HCT116 (cell line): ENCODE measurements around the gene RGSL1. TPM values are rescaled to one million over a fixed set of nuclear protein-coding genes. Genes with fewer than 3 reads are reported as not detected.

Source experiments
- ATAC-seq: fragments of 200-7000 bp; cut with Tn5 transposase; 2 replicates; pipeline ENCODE4 v1.9.1; 2020; ENCODE audit warnings: mild to moderate bottlenecking, moderate library complexity
- BruUV-seq: library from RNA; stranded (reverse); fragments of 400-500 nt; replicated peaks from 2 replicates; lab custom pipeline; 2021; lab: Mats Ljungman, UMichigan
- CTCF ChIA-PET: fragments of 300-600 bp; sonication (Branson Sonifier 250); formaldehyde crosslinking; loops from one replicate; lab custom pipeline; 2021; ENCODE audit warnings: antibody characterized with exemption; lab: Charles Lee
- POLR2A ChIA-PET: fragments of 300-600, 350-600 bp; sonication (Branson Sonifier 250); formaldehyde crosslinking; loops from one replicate; lab custom pipeline; 2021; ENCODE audit warnings: antibody characterized with exemption; lab: Charles Lee
- RAD21 ChIA-PET, 2 experiments: fragments of 300-600 bp; sonication (Branson Sonifier 250); formaldehyde crosslinking; loops; one replicate each; lab custom pipeline; 2023; ENCODE audit warnings: low total read pairs in 2 of 2; ENCODE audit not compliant: uncharacterized antibody in 2 of 2, unreplicated experiment in 2 of 2, low non-redundant PET in 1 of 2; lab: Charles Lee
- DNase-seq: peaks from one replicate; pipeline ENCODE4 v3.0.0-alpha.2; 2010; ENCODE audit warnings: low read depth, low spot score
- H2AFZ ChIP-seq: fragments of 200-600 bp; shearing (Covaris generic), sonication (generic); 2 replicates; pipeline ENCODE4 v1.6.1; 2017; ENCODE audit warnings: low read depth, mixed run types, mixed read lengths, antibody characterized with exemption, low read length; ENCODE audit not compliant: poor library complexity, severe bottlenecking
- H3K27ac ChIP-seq: 2 replicates; pipeline ENCODE4 v1.5.1; 2012; ENCODE audit warnings: low read depth, low read length
- H3K27me3 ChIP-seq: fragments of 200-600 bp; sonication (generic); 2 replicates; pipeline ENCODE4 v1.6.1; 2016; ENCODE audit warnings: mixed run types, low read length, mixed read lengths; ENCODE audit not compliant: insufficient read depth
- H3K36me3 ChIP-seq, 2 experiments: fragments of 200-500 bp in 1 of 2; fragments of 200-600 bp in 1 of 2; sonication (Bioruptor generic) in 1 of 2; sonication (generic) in 1 of 2; 2 replicates each; pipeline versions ENCODE4 v1.5.1 to v1.6.1; 2014 to 2016; ENCODE audit warnings: low read length in 2 of 2, inconsistent platforms in 1 of 2, mixed read lengths in 1 of 2, mixed run types in 1 of 2; ENCODE audit not compliant: insufficient read depth in 2 of 2, control insufficient read depth in 1 of 2
- H3K4me1 ChIP-seq, 2 experiments: fragments of 200-600 bp in 1 of 2; sonication (generic) in 1 of 2; 2 replicates each; pipeline versions ENCODE4 v1.5.1 to v1.6.1; 2012 to 2017; ENCODE audit warnings: low read length in 2 of 2, inconsistent platforms in 1 of 2, mild to moderate bottlenecking in 1 of 2, mixed read lengths in 1 of 2, mixed run types in 1 of 2, moderate library complexity in 1 of 2; ENCODE audit not compliant: insufficient read depth in 2 of 2, control insufficient read depth in 1 of 2
- H3K4me2 ChIP-seq: fragments of 200-600 bp; sonication (generic); 2 replicates; pipeline ENCODE4 v1.6.1; 2017; ENCODE audit warnings: mixed run types, low read length, mixed read lengths
- H3K4me3 ChIP-seq, 2 experiments: fragments of 200-600 bp in 1 of 2; sonication (generic) in 1 of 2; replicated peaks in 1 of 2; 2 replicates each; pipeline ENCODE4 v1.5.1; 2011 to 2016; ENCODE audit warnings: low read length in 2 of 2, control low read depth in 1 of 2, low read depth in 1 of 2, mild to moderate bottlenecking in 1 of 2, mixed read lengths in 1 of 2, mixed run types in 1 of 2
- H3K79me2 ChIP-seq: fragments of 200-600 bp; sonication (generic); 2 replicates; pipeline ENCODE4 v1.6.1; 2017; ENCODE audit warnings: mild to moderate bottlenecking, mixed run types, low read length, moderate library complexity, mixed read lengths; ENCODE audit not compliant: insufficient read depth
- H3K9ac ChIP-seq: fragments of 200-600 bp; sonication (generic); 2 replicates; pipeline ENCODE4 v1.6.1; 2016; ENCODE audit warnings: low read length, mixed read lengths
- H3K9me2 ChIP-seq: fragments of 200-600 bp; sonication (generic), shearing (Covaris generic); 2 replicates; pipeline ENCODE4 v1.6.1; 2017; ENCODE audit warnings: mixed run types, mild to moderate bottlenecking, moderate library complexity; ENCODE audit not compliant: insufficient read depth
- H3K9me3 ChIP-seq, 2 experiments: fragments of 200-500 bp in 1 of 2; fragments of 200-600 bp in 1 of 2; sonication (Bioruptor generic) in 1 of 2; sonication (generic) in 1 of 2; 2 replicates each; pipeline ENCODE4 v1.6.1; 2014 to 2017; ENCODE audit warnings: low read length in 2 of 2, mixed read lengths in 2 of 2, inconsistent platforms in 1 of 2, low read depth in 1 of 2, mild to moderate bottlenecking in 1 of 2, mixed run types in 1 of 2, moderate library complexity in 1 of 2; ENCODE audit not compliant: control insufficient read depth in 1 of 2, insufficient read depth in 1 of 2
- H4K20me1 ChIP-seq: fragments of 200-600 bp; sonication (generic), shearing (Covaris generic); 2 replicates; pipeline ENCODE4 v1.6.1; 2017; ENCODE audit warnings: mixed run types, mild to moderate bottlenecking, moderate library complexity; ENCODE audit not compliant: insufficient read depth
- CBX3 ChIP-seq: IDR thresholded peaks from 2 replicates; pipeline ENCODE4 v1.6.1; 2012; ENCODE audit warnings: low read depth
- EGR1 ChIP-seq: IDR thresholded peaks from 2 replicates; pipeline ENCODE4 v1.6.1; 2012; ENCODE audit warnings: low read depth
- ELF1 ChIP-seq: IDR thresholded peaks from 2 replicates; pipeline ENCODE4 v1.6.1; 2012; ENCODE audit warnings: low read depth, borderline replicate concordance
- EZH2 ChIP-seq: fragments of 200-600 bp; sonication (generic); IDR thresholded peaks from 2 replicates; pipeline ENCODE4 v1.6.1; 2017; ENCODE audit warnings: antibody characterized with exemption, mixed run types
- JUND ChIP-seq: IDR thresholded peaks from 2 replicates; pipeline ENCODE4 v1.6.1; 2012
- POLR2A ChIP-seq: IDR thresholded peaks from 2 replicates; pipeline ENCODE4 v1.7.0; 2011; ENCODE audit warnings: borderline replicate concordance; ENCODE audit not compliant: insufficient read depth, insufficient read length; ENCODE audit errors: extremely low read depth
- POLR2AphosphoS5 ChIP-seq: IDR thresholded peaks from 2 replicates; pipeline ENCODE4 v1.6.1; 2011; ENCODE audit warnings: mild to moderate bottlenecking, low read depth, low read length, moderate library complexity
- RAD21 ChIP-seq: IDR thresholded peaks from 2 replicates; pipeline ENCODE4 v1.6.1; 2012; ENCODE audit warnings: low read depth, mild to moderate bottlenecking
- REST ChIP-seq: IDR thresholded peaks from 2 replicates; pipeline ENCODE4 v1.6.1; 2012; ENCODE audit warnings: low read depth
- SIN3A ChIP-seq: IDR thresholded peaks from 2 replicates; pipeline ENCODE4 v1.6.1; 2012; ENCODE audit warnings: low read depth
- SP1 ChIP-seq: IDR thresholded peaks from 2 replicates; pipeline ENCODE4 v1.6.1; 2012; ENCODE audit warnings: low read depth
- SRF ChIP-seq: IDR thresholded peaks from 2 replicates; pipeline ENCODE4 v1.6.1; 2012; ENCODE audit warnings: low read depth
- TCF7L2 ChIP-seq: IDR thresholded peaks from 2 replicates; pipeline ENCODE4 v1.7.0; 2011; ENCODE audit warnings: borderline replicate concordance, inconsistent platforms; ENCODE audit not compliant: insufficient read depth, insufficient read length; ENCODE audit errors: extremely low read depth
- YY1 ChIP-seq: IDR thresholded peaks from 2 replicates; pipeline ENCODE4 v1.6.1; 2011; ENCODE audit warnings: low read length, low read depth, moderate library complexity, mild to moderate bottlenecking; ENCODE audit not compliant: insufficient replicate concordance; ENCODE audit errors: extremely low read depth
- ZNF274 ChIP-seq: fragments of 200-500 bp; sonication (Bioruptor generic); IDR thresholded peaks from 2 replicates; pipeline ENCODE4 v1.6.1; 2014; ENCODE audit warnings: mild to moderate bottlenecking, low read depth, low read length, inconsistent platforms
- intact Hi-C: fragments of 100-400 bp; cut with micrococcal nuclease; formaldehyde crosslinking; loops from 2 replicates; pipeline ENCODE4 v1.10.0; 2022
- total RNA-seq: library from RNA; stranded (reverse); gene quantifications from one replicate; pipeline ENCODE4 v1.2.1, GENCODE V29; 2021; ENCODE audit not compliant: unreplicated experiment
- TF ChIP-seq, protein P1 (sequence below): IDR thresholded peaks from 2 replicates; pipeline ENCODE4 v1.6.1; 2012

Gene RGSL1
- total RNA-seq, 1 experiment from 2014 or later: not detected

- BruUV-seq: no TSS peak
- no peak overlapping the region for H2AFZ ChIP-seq
- H3K27me3 ChIP-seq: no peaks in the 10 kb centered on the region
- no peak for DNase-seq
- no peak overlapping the region for H3K9ac ChIP-seq
- ChIA-PET RAD21 (no interaction called here), CTCF (interaction anchor here (1.6 to 17.3 kb wide), 2 partner anchors 13 to 177 kb away, joined by 8 to 412 read pairs; partner anchors contain the start of gene NPL), POLR2A (no interaction called here)
- H3K9me2 ChIP-seq: no peaks in the 10 kb centered on the region
- ATAC-seq: no peak
- H4K20me1 ChIP-seq: no peaks in the 10 kb centered on the region
- H3K27ac ChIP-seq: no peak overlapping the region
- H3K36me3 ChIP-seq: no peaks in the 10 kb centered on the region
- no peaks in the 10 kb centered on the region for H3K9me3 ChIP-seq
- no peak overlapping the region for H3K4me2 ChIP-seq
- intact Hi-C loops: no loop called here
- H3K79me2 ChIP-seq: no peaks in the 10 kb centered on the region
- peaks cover 0 to 16% of the 10 kb centered on the region in 2 experiments; a peak in 3 of 4 replicates for H3K4me1 ChIP-seq
- no peak overlapping the region for H3K4me3 ChIP-seq
- TF ChIP-seq EZH2 (no peak), SP1 (no peak), SIN3A (no peak), POLR2AphosphoS5 (no peak), TCF7L2 (no peak), YY1 (no peak), RAD21 (no peak), ELF1 (no peak), CBX3 (no peak), JUND (no peak), REST (no peak), POLR2A (no peak), ZNF274 (no peak), EGR1 (no peak), SRF (no peak)
- TF ChIP-seq, protein P1, sequence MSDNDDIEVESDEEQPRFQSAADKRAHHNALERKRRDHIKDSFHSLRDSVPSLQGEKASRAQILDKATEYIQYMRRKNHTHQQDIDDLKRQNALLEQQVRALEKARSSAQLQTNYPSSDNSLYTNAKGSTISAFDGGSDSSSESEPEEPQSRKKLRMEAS: no peak
- TF ChIP-seq, all 23 proteins: peak for 0
Observed at GRCh38 chr1:182608236-182608635, 158.3 kb downstream of the RGSL1 start.
